H1 (cell line): Measurements from ENCODE around the gene SCG5. TPM values are rescaled to one million over a fixed set of nuclear protein-coding genes. Genes with fewer than 3 reads are reported as not detected.

Source experiments
- CTCF ChIA-PET: fragments of 300-600 bp; sonication (Branson Sonifier 250); formaldehyde crosslinking; loops from one replicate; lab custom pipeline; 2021; ENCODE audit not compliant: partially characterized antibody; lab: Charles Lee
- POLR2A ChIA-PET: fragments of 300-600 bp; sonication (Branson Sonifier 250); formaldehyde crosslinking; loops from one replicate; lab custom pipeline; 2021; ENCODE audit warnings: inconsistent platforms; ENCODE audit not compliant: partially characterized antibody; lab: Charles Lee
- DNase-seq, 2 experiments: peaks; one replicate each; pipeline versions ENCODE4 v3.0.0 to v3.0.0-alpha.2; 2010 to 2022; ENCODE audit warnings: low spot score in 2 of 2, low read depth in 1 of 2, mixed read lengths in 1 of 2
- FAIRE-seq: peaks from 2 replicates; lab custom pipeline; 2011; peaks lifted over from hg19 to GRCh38; lab: Jason Lieb, UNC
- H2AFZ ChIP-seq: 2 replicates; pipeline ENCODE4 v1.8.1; 2012; ENCODE audit warnings: low read length, inconsistent platforms
- H2AK5ac ChIP-seq: 2 replicates; pipeline ENCODE4 v1.6.1; 2013; ENCODE audit warnings: low read depth, low read length
- H2BK120ac ChIP-seq: replicated peaks from 2 replicates; pipeline ENCODE3; 2013; ENCODE audit warnings: low read depth, low read length, inconsistent platforms
- H2BK12ac ChIP-seq: 2 replicates; pipeline ENCODE4 v1.6.1; 2013; ENCODE audit warnings: low read depth, low read length
- H2BK15ac ChIP-seq: 2 replicates; pipeline ENCODE4 v1.6.1; 2013; ENCODE audit warnings: low read length
- H2BK20ac ChIP-seq: 2 replicates; pipeline ENCODE4 v1.6.1; 2013; ENCODE audit warnings: low read length
- H2BK5ac ChIP-seq: 2 replicates; pipeline ENCODE4 v1.6.1; 2013; ENCODE audit warnings: low read depth, low read length
- H3K14ac ChIP-seq: 2 replicates; pipeline ENCODE4 v1.6.1; 2013; ENCODE audit warnings: inconsistent platforms; ENCODE audit not compliant: insufficient read length
- H3K18ac ChIP-seq: 2 replicates; pipeline ENCODE4 v1.6.1; 2013; ENCODE audit warnings: low read length; ENCODE audit errors: extremely low read depth
- H3K23ac ChIP-seq: 2 replicates; pipeline ENCODE4 v1.6.1; 2013; ENCODE audit warnings: inconsistent platforms; ENCODE audit not compliant: insufficient read length
- H3K23me2 ChIP-seq: 2 replicates; pipeline ENCODE4 v1.6.1; 2013; ENCODE audit warnings: low read depth, low read length
- H3K27ac ChIP-seq: 2 replicates; pipeline ENCODE4 v1.6.1; 2011; ENCODE audit warnings: low read depth, low read length, inconsistent platforms
- H3K27me3 ChIP-seq, 4 experiments: replicated peaks in 1 of 4; 1 replicate in 1 of 4; 2 replicates in 3 of 4; pipeline versions ENCODE4 v1.6.1 to v1.8.1; 2011 to 2013; ENCODE audit warnings: low read length in 3 of 4, mild to moderate bottlenecking in 3 of 4, inconsistent platforms in 2 of 4, mixed read lengths in 2 of 4, moderate library complexity in 1 of 4; ENCODE audit not compliant: control insufficient read depth in 3 of 4, insufficient read depth in 3 of 4; ENCODE audit errors: extremely low read depth in 1 of 4
- H3K36me3 ChIP-seq, 4 experiments: 2 replicates each; pipeline versions ENCODE4 v1.6.1 to v1.8.1; 2011 to 2013; ENCODE audit warnings: mild to moderate bottlenecking in 4 of 4, low read length in 3 of 4, moderate library complexity in 2 of 4, control low read depth in 1 of 4, inconsistent platforms in 1 of 4; ENCODE audit not compliant: insufficient read depth in 4 of 4, control insufficient read depth in 2 of 4
- H3K4ac ChIP-seq: replicated peaks from 2 replicates; pipeline ENCODE3; 2013; ENCODE audit warnings: low read length, low read depth, mixed read lengths, inconsistent platforms; ENCODE audit not compliant: insufficient read length
- H3K4me1 ChIP-seq, 4 experiments: replicated peaks in 1 of 4; 1 replicate in 1 of 4; 2 replicates in 3 of 4; pipeline versions ENCODE4 v1.6.1 to v1.8.1; 2011 to 2013; ENCODE audit warnings: low read length in 3 of 4, inconsistent platforms in 2 of 4, mixed read lengths in 1 of 4; ENCODE audit not compliant: insufficient read depth in 4 of 4, control insufficient read depth in 3 of 4
- H3K4me2 ChIP-seq, 2 experiments: 2 replicates each; pipeline versions ENCODE4 v1.6.1 to v1.8.1; 2011 to 2013; ENCODE audit warnings: low read depth in 2 of 2, low read length in 2 of 2, control low read depth in 1 of 2, inconsistent platforms in 1 of 2, mild to moderate bottlenecking in 1 of 2; ENCODE audit not compliant: insufficient read depth in 1 of 2
- H3K4me3 ChIP-seq, 4 experiments: fragments of 200-600, 300-600 bp in 1 of 4; sonication (generic), shearing (Covaris generic), sonication (Bioruptor Twin) in 1 of 4; 2 replicates each; pipeline versions ENCODE4 v1.5.1 to v1.8.1; 2011 to 2016; ENCODE audit warnings: low read length in 4 of 4, low read depth in 3 of 4, control low read depth in 2 of 4, inconsistent platforms in 2 of 4, mild to moderate bottlenecking in 2 of 4, mixed read lengths in 1 of 4, moderate library complexity in 1 of 4; ENCODE audit not compliant: insufficient read depth in 2 of 4; ENCODE audit errors: extremely low read depth in 1 of 4
- H3K56ac ChIP-seq: replicated peaks from 2 replicates; pipeline ENCODE3; 2013; ENCODE audit warnings: low read depth, mild to moderate bottlenecking, mixed read lengths, low read length, inconsistent platforms; ENCODE audit not compliant: insufficient read length
- H3K79me1 ChIP-seq: 2 replicates; pipeline ENCODE4 v1.6.1; 2013; ENCODE audit warnings: low read depth, low read length, control low read depth
- H3K79me2 ChIP-seq, 2 experiments: 2 replicates each; pipeline versions ENCODE4 v1.6.1 to v1.8.1; 2012 to 2013; ENCODE audit warnings: low read length in 2 of 2, mild to moderate bottlenecking in 2 of 2, inconsistent platforms in 1 of 2; ENCODE audit not compliant: insufficient read depth in 2 of 2, control insufficient read depth in 1 of 2
- H3K9ac ChIP-seq, 4 experiments: replicated peaks in 1 of 4; 1 replicate in 1 of 4; 2 replicates in 3 of 4; pipeline versions ENCODE4 v1.6.1 to v1.8.1; 2011 to 2013; ENCODE audit warnings: low read depth in 3 of 4, low read length in 3 of 4, control low read depth in 2 of 4, mild to moderate bottlenecking in 2 of 4, moderate library complexity in 2 of 4, inconsistent platforms in 1 of 4; ENCODE audit errors: extremely low read depth in 1 of 4
- H3K9me3 ChIP-seq, 2 experiments: 2 replicates each; pipeline versions ENCODE4 v1.6.1 to v1.8.1; 2012 to 2013; ENCODE audit warnings: mild to moderate bottlenecking in 2 of 2, moderate library complexity in 2 of 2, control low read depth in 1 of 2, inconsistent platforms in 1 of 2, low read depth in 1 of 2, low read length in 1 of 2, mixed read lengths in 1 of 2; ENCODE audit not compliant: insufficient read depth in 2 of 2
- H4K20me1 ChIP-seq, 2 experiments: replicated peaks in 1 of 2; 2 replicates each; pipeline versions ENCODE3 to v1.8.1; 2011 to 2013; ENCODE audit warnings: inconsistent platforms in 2 of 2, low read length in 2 of 2, mild to moderate bottlenecking in 1 of 2; ENCODE audit not compliant: insufficient read depth in 2 of 2, control insufficient read depth in 1 of 2
- H4K5ac ChIP-seq: 2 replicates; pipeline ENCODE4 v1.6.1; 2013; ENCODE audit warnings: low read length, low read depth, mixed read lengths, inconsistent platforms; ENCODE audit not compliant: insufficient read length
- H4K8ac ChIP-seq: 2 replicates; pipeline ENCODE4 v1.8.0; 2013; ENCODE audit warnings: mild to moderate bottlenecking, moderate library complexity, low read length, inconsistent platforms; ENCODE audit not compliant: insufficient read depth; ENCODE audit errors: extremely low read depth
- H4K91ac ChIP-seq: replicated peaks from 2 replicates; pipeline ENCODE3; 2013; ENCODE audit warnings: low read length, mixed read lengths, inconsistent platforms; ENCODE audit not compliant: insufficient read length
- FOSL1 ChIP-seq: IDR thresholded peaks from 2 replicates; pipeline ENCODE4 v1.6.1; 2011; ENCODE audit warnings: mild to moderate bottlenecking, low read depth, low read length, moderate library complexity; ENCODE audit not compliant: insufficient read depth
- WGBS, 2 experiments: shearing (Covaris generic) in 1 of 2; methylation state at CpG; one replicate each; pipeline versions ENCODE4 v1.1.6 to v1.1.7; 2013 to 2015; ENCODE audit warnings: low lambda C conversion rate in 2 of 2, mixed read lengths in 2 of 2, inconsistent platforms in 1 of 2, low coverage in 1 of 2, missing lambda C conversion rate in 1 of 2; ENCODE audit not compliant: insufficient replicate concordance in 2 of 2, insufficient coverage in 1 of 2, insufficient read length in 1 of 2; ENCODE audit errors: extremely low coverage in 1 of 2, missing lambda C conversion rate in 1 of 2; 5-methylcytosine and 5-hydroxymethylcytosine counted together
- polyA plus RNA-seq, 7 experiments: library from polyadenylated mRNA; depleted of rRNA in 3 of 7; stranded (reverse) in 5 of 7; unstranded in 2 of 7; fragments of >200 nt in 5 of 7; fragments of 200-250 nt in 2 of 7; gene quantifications; 1 replicate in 5 of 7; 2 replicates in 1 of 7; 4 replicates in 1 of 7; pipeline versions ENCODE4 v1.2.1 to v1.2.3, GENCODE V29; 2011 to 2013; ENCODE audit warnings: missing spikeins in 2 of 7, mixed read lengths in 2 of 7
- total RNA-seq: library from RNA; stranded (reverse); fragmentation: NEBNext Ultra II Directional; extraction: Animal tissue kit (Norgen Biotek cat#: 25700); gene quantifications from 2 replicates; pipeline ENCODE4 v1.2.1, GENCODE V29; 2021

Gene SCG5
- total and polyA plus RNA-seq, 2 of the 8 experiments (the other 6 are each of a cell fraction or from before 2014, with no cell fraction given), result 18.7 to 19.9 TPM

- no peak overlapping the region for H2AK5ac ChIP-seq
- no peaks in the 10 kb centered on the region for H3K9me3 ChIP-seq
- no peak overlapping the region for H2BK15ac ChIP-seq
- CTCF ChIA-PET, result interaction anchor here (1.0 to 2.0 kb wide), 5 partner anchors 9 to 314 kb away, joined by 3 to 6 read pairs (median 4); no protein-coding TSS in a partner anchor
- H3K14ac ChIP-seq, result no peak overlapping the region
- no peak overlapping the region for H4K91ac ChIP-seq
- H3K4ac ChIP-seq, result no peak overlapping the region
- no peaks in the 10 kb centered on the region for H4K20me1 ChIP-seq
- WGBS, 2 experiments, result 81% methylated on average over 3 of the region's 3 CpGs; no CpG with 5 or more reads in 1 of the 2 experiments
- no peak for TF ChIP-seq FOSL1
- no peak for DNase-seq
- H3K79me1 ChIP-seq, result no peaks in the 10 kb centered on the region
- H3K79me2 ChIP-seq, result no peaks in the 10 kb centered on the region
- peaks cover 0 to under 1% (median 0%) of the 10 kb centered on the region in 4 experiments; a peak in 2 of 7 replicates for H3K4me1 ChIP-seq
- H3K36me3 ChIP-seq, result no peaks in the 10 kb centered on the region
- no peaks in the 10 kb centered on the region for H3K23me2 ChIP-seq
- H3K4me2 ChIP-seq, result no peak overlapping the region
- no peak overlapping the region for H3K27ac ChIP-seq
- no peak overlapping the region for H2AFZ ChIP-seq
- no peaks in the 10 kb centered on the region for H3K27me3 ChIP-seq
- no peak overlapping the region for H3K4me3 ChIP-seq
- H3K56ac ChIP-seq, result no peak overlapping the region
- H2BK20ac ChIP-seq, result no peak overlapping the region
- no peak for FAIRE-seq
- H2BK5ac ChIP-seq, result no peak overlapping the region
- H3K23ac ChIP-seq, result no peak overlapping the region
- H2BK12ac ChIP-seq, result no peak overlapping the region
- H4K8ac ChIP-seq, result no peak overlapping the region
- no peak overlapping the region for H4K5ac ChIP-seq
- POLR2A ChIA-PET, result interaction anchor here (1.6 kb wide), 1 partner anchor 13 kb away, joined by 4 read pairs; no protein-coding TSS in a partner anchor
- no peak overlapping the region for H3K18ac ChIP-seq
- no peak overlapping the region for H3K9ac ChIP-seq
- H2BK120ac ChIP-seq, result no peak overlapping the region
Observed at GRCh38 chr15:32682569-32682968, 41.1 kb downstream of the SCG5 start.
